Ishikawa (cell line): ENCODE data around the gene UBA52.

Experiments
- CEBPB ChIP-seq: IDR thresholded peaks from 2 replicates; pipeline ENCODE4 v1.6.1; 2012
- CREB1 ChIP-seq: IDR thresholded peaks from 2 replicates; pipeline ENCODE4 v1.6.1; 2012; ENCODE audit warnings: low read depth
- EGR1 ChIP-seq: IDR thresholded peaks from 2 replicates; pipeline ENCODE4 v1.6.1; 2012
- EP300 ChIP-seq: IDR thresholded peaks from 2 replicates; pipeline ENCODE4 v1.6.1; 2012; ENCODE audit warnings: borderline replicate concordance
- FOXM1 ChIP-seq: IDR thresholded peaks from 2 replicates; pipeline ENCODE4 v1.6.1; 2012; ENCODE audit warnings: low read depth, borderline replicate concordance
- MAX ChIP-seq: IDR thresholded peaks from 2 replicates; pipeline ENCODE4 v1.6.1; 2012
- NFIC ChIP-seq: IDR thresholded peaks from 2 replicates; pipeline ENCODE4 v1.6.1; 2012
- RAD21 ChIP-seq: IDR thresholded peaks from 2 replicates; pipeline ENCODE4 v1.6.1; 2012; ENCODE audit warnings: low read depth
- REST ChIP-seq: IDR thresholded peaks from 2 replicates; pipeline ENCODE4 v1.6.1; 2012; ENCODE audit warnings: low read depth, mild to moderate bottlenecking
- TAF1 ChIP-seq: IDR thresholded peaks from 2 replicates; pipeline ENCODE4 v1.6.1; 2012; ENCODE audit warnings: low read depth, mild to moderate bottlenecking
- TCF12 ChIP-seq: IDR thresholded peaks from 2 replicates; pipeline ENCODE4 v1.6.1; 2012; ENCODE audit warnings: low read depth
- TEAD4 ChIP-seq: IDR thresholded peaks from 2 replicates; pipeline ENCODE4 v1.6.1; 2012
- USF1 ChIP-seq: IDR thresholded peaks from 2 replicates; pipeline ENCODE4 v1.6.1; 2012
- YY1 ChIP-seq: IDR thresholded peaks from 2 replicates; pipeline ENCODE4 v1.6.1; 2012; ENCODE audit warnings: low read depth
- ZBTB7A ChIP-seq: IDR thresholded peaks from 2 replicates; pipeline ENCODE4 v1.6.1; 2012; ENCODE audit warnings: low read depth

Gene UBA52

GRCh38 chr19:18571564-18572344, at the start of gene UBA52:
Gene UBA52 (plus strand): TSS chr19:18571857. CDS start chr19:18573301, 1,444 bp downstream.
- TF ChIP-seq RAD21, result 0 out of 2 replicates have a peak, but pooled peaks have one; percentile 5
- peak; percentile 100 for TF ChIP-seq YY1
- TF ChIP-seq NFIC, result peak; percentile 18; the same call in 1 of the 2 replicates
- no peak for TF ChIP-seq CEBPB
- no peak for TF ChIP-seq REST
- peak; percentile 97 for TF ChIP-seq USF1
- peak; percentile 100 for TF ChIP-seq MAX
- peak; percentile 91 for TF ChIP-seq CREB1
- peak; percentile 56; the same call in 1 of the 2 replicates for TF ChIP-seq FOXM1
- TF ChIP-seq TEAD4, result no peak; the same call in 1 of the 2 replicates
- no peak; the same call in 1 of the 2 replicates for TF ChIP-seq EP300
- TF ChIP-seq TCF12, result peak; percentile 73; the same call in 1 of the 2 replicates
- TF ChIP-seq TAF1, result peak; percentile 91
- peak; percentile 82 for TF ChIP-seq EGR1
- TF ChIP-seq ZBTB7A, result 0 out of 2 replicates have a peak, but pooled peaks have one; percentile 34

- TF ChIP-seq EP300, result no peak
- TF ChIP-seq CREB1, result peak; percentile 64; the same call in 1 of the 2 replicates
- TF ChIP-seq MAX, result peak; percentile 20
- peak; percentile 78 for TF ChIP-seq USF1
These were observed 49.4 kb upstream of the UBA52 start for GRCh38 chr19:18522124-18522861.

GRCh38 chr19:18522862-18523440, 48.7 kb upstream of the UBA52 start:
- peak; percentile 52; the same call in 1 of the 2 replicates for TF ChIP-seq YY1

GRCh38 chr19:18523841-18524240, 47.8 kb upstream of the UBA52 start:
- TF ChIP-seq FOXM1 (no peak), REST (no peak), RAD21 (no peak), CEBPB (no peak), EP300 (no peak), YY1 (no peak), USF1 (no peak), ZBTB7A (no peak), TCF12 (no peak), MAX (no peak), EGR1 (no peak), NFIC (no peak), CREB1 (no peak), TEAD4 (no peak), TAF1 (no peak)
